GM12878 (cell line): Measurements from ENCODE around the gene RDM1. TPM values are rescaled to one million over a fixed set of nuclear protein-coding genes. Genes with fewer than 3 reads are reported as not detected.

Experiments used
- ATAC-seq: fragments of 200-7000 bp; cut with Tn5 transposase; 3 replicates; pipeline ENCODE4 v1.9.1; 2020; ENCODE audit warnings: mild to moderate bottlenecking, moderate library complexity
- BruUV-seq: library from RNA; stranded (reverse); fragments of 400-500 nt; replicated peaks from 2 replicates; lab custom pipeline; 2021; lab: Mats Ljungman, UMichigan
- CTCF ChIA-PET: fragments of 300-600 bp; sonication (Branson Sonifier 250); formaldehyde crosslinking; extraction: SDS; loops from one replicate; lab custom pipeline; 2021; ENCODE audit warnings: inconsistent platforms; lab: Yijun Ruan, JAX
- POLR2A ChIA-PET: fragments of 350-600 bp; formaldehyde crosslinking; extraction: SDS; loops from one replicate; lab custom pipeline; 2021; ENCODE audit warnings: inconsistent platforms; lab: Charles Lee
- RAD21 ChIA-PET: fragments of 300-600 bp; sonication (Branson Sonifier 250); formaldehyde crosslinking; loops from one replicate; lab custom pipeline; 2023; ENCODE audit warnings: antibody characterized with exemption; ENCODE audit not compliant: unreplicated experiment; lab: Charles Lee
- SMC1A ChIA-PET: fragments of 300-600 bp; sonication (Branson Sonifier 250); formaldehyde crosslinking; loops from one replicate; lab custom pipeline; 2023; ENCODE audit not compliant: unreplicated experiment, uncharacterized antibody; lab: Charles Lee
- DNase-seq: peaks from one replicate; pipeline ENCODE4 v3.0.0-alpha.2; 2011; ENCODE audit warnings: low read depth, low spot score
- FAIRE-seq: peaks from 3 replicates; lab custom pipeline; 2011; peaks lifted over from hg19 to GRCh38; lab: Jason Lieb, UNC
- H2AFZ ChIP-seq: 2 replicates; pipeline ENCODE4 v1.6.0; 2011; ENCODE audit warnings: low read depth, low read length, control low read depth; ENCODE audit not compliant: control insufficient read depth
- H3K27ac ChIP-seq: 2 replicates; pipeline ENCODE4 v1.5.1; 2011; ENCODE audit warnings: control low read depth; ENCODE audit not compliant: control insufficient read depth, insufficient read depth
- H3K27me3 ChIP-seq, 2 experiments: replicated peaks in 1 of 2; 2 replicates each; pipeline versions ENCODE4 v1.6.0 to v1.6.1; 2011; ENCODE audit warnings: low read length in 1 of 2; ENCODE audit not compliant: control insufficient read depth in 2 of 2, insufficient read depth in 2 of 2
- H3K36me3 ChIP-seq, 2 experiments: 2 replicates each; pipeline ENCODE4 v1.5.1; 2011; ENCODE audit warnings: low read length in 1 of 2; ENCODE audit not compliant: control insufficient read depth in 2 of 2, insufficient read depth in 2 of 2
- H3K4me1 ChIP-seq: 2 replicates; pipeline ENCODE4 v1.6.1; 2011; ENCODE audit warnings: mild to moderate bottlenecking, low read length, moderate library complexity, mixed read lengths; ENCODE audit not compliant: control insufficient read depth, insufficient read depth
- H3K4me2 ChIP-seq: 2 replicates; pipeline ENCODE4 v1.6.0; 2011; ENCODE audit warnings: control low read depth; ENCODE audit not compliant: control insufficient read depth, insufficient read depth
- H3K4me3 ChIP-seq: fragments of 200-600 bp; sonication (generic); 2 replicates; pipeline ENCODE4 v1.5.1; 2016
- H3K79me2 ChIP-seq: 2 replicates; pipeline ENCODE4 v1.6.0; 2011; ENCODE audit warnings: low read length; ENCODE audit not compliant: control insufficient read depth, insufficient read depth
- H3K9ac ChIP-seq: 2 replicates; pipeline ENCODE4 v1.8.0; 2011; ENCODE audit warnings: low read length, control low read depth, mixed read lengths; ENCODE audit not compliant: control insufficient read depth, insufficient read depth
- H3K9me3 ChIP-seq: replicated peaks from 3 replicates; pipeline ENCODE4 v1.5.1; 2011; ENCODE audit warnings: mild to moderate bottlenecking, low read length; ENCODE audit not compliant: control insufficient read depth, insufficient read depth
- H4K20me1 ChIP-seq: 2 replicates; pipeline ENCODE4 v1.6.0; 2011; ENCODE audit not compliant: control insufficient read depth, insufficient read depth
- BHLHE40 ChIP-seq, 2 experiments: fragments of 450-650 bp in 1 of 2; IDR thresholded peaks; 2 replicates each; pipeline ENCODE4 v1.6.1; 2011 to 2017; ENCODE audit warnings: low read depth in 2 of 2, borderline replicate concordance in 1 of 2, improper control_type of control experiment in 1 of 2, low read length in 1 of 2, mild to moderate bottlenecking in 1 of 2
- CBX3 ChIP-seq: fragments of 200-600 bp; sonication (generic); IDR thresholded peaks from 2 replicates; pipeline ENCODE4 v1.6.1; 2016; ENCODE audit warnings: low read depth, borderline replicate concordance
- IRF4 ChIP-seq: IDR thresholded peaks from 2 replicates; pipeline ENCODE4 v1.6.1; 2011; ENCODE audit warnings: low read depth, low read length
- NFXL1 ChIP-seq: fragments of 450-650 bp; IDR thresholded peaks from 2 replicates; pipeline ENCODE4 v1.6.1; 2017; ENCODE audit warnings: antibody characterized with exemption, mild to moderate bottlenecking, borderline replicate concordance
- NRF1 ChIP-seq: conservative IDR thresholded peaks from 2 replicates; pipeline ENCODE4 v1.6.1; 2011; ENCODE audit warnings: mild to moderate bottlenecking, low read depth, low read length, improper control_type of control experiment
- POLR2A ChIP-seq: IDR thresholded peaks from 2 replicates; pipeline ENCODE4 v1.6.1; 2011; ENCODE audit warnings: low read depth, mild to moderate bottlenecking, low read length
- SPI1 ChIP-seq: IDR thresholded peaks from 2 replicates; pipeline ENCODE4 v1.6.1; 2011; ENCODE audit warnings: low read depth, mild to moderate bottlenecking, low read length, moderate library complexity, borderline replicate concordance; ENCODE audit not compliant: insufficient read depth
- SUZ12 ChIP-seq: fragments of 200-600 bp; sonication (generic); IDR thresholded peaks from one replicate; pipeline ENCODE4 v1.6.1; 2018; ENCODE audit warnings: antibody characterized with exemption, mild to moderate bottlenecking; ENCODE audit not compliant: unreplicated experiment
- ZNF207 ChIP-seq: fragments of 450-650 bp; IDR thresholded peaks from 2 replicates; pipeline ENCODE4 v1.6.1; 2014; ENCODE audit warnings: antibody characterized with exemption, mild to moderate bottlenecking, borderline replicate concordance
- ZNF622 ChIP-seq: fragments of 450-650 bp; IDR thresholded peaks from 2 replicates; pipeline ENCODE4 v1.6.1; 2017; ENCODE audit warnings: mild to moderate bottlenecking, inconsistent platforms
- WGBS: methylation state at CpG from one replicate; pipeline ENCODE4 v1.1.6; 2016; ENCODE audit warnings: low lambda C conversion rate; ENCODE audit not compliant: insufficient replicate concordance, insufficient coverage; ENCODE audit errors: missing lambda C conversion rate; 5-methylcytosine and 5-hydroxymethylcytosine counted together
- in situ Hi-C: fragments of 300-500 bp; cut with MboI; formaldehyde crosslinking; loops from 9 replicates; pipeline ENCODE4 v1.14.3; 2018; ENCODE audit warnings: mixed read lengths
- intact Hi-C: fragments of 100-400 bp; cut with micrococcal nuclease; formaldehyde crosslinking; loops from one replicate; pipeline ENCODE4 v1.14.2; 2022; ENCODE audit not compliant: unreplicated experiment
- polyA plus RNA-seq, 11 experiments: library from polyadenylated mRNA; depleted of rRNA in 4 of 11; unstranded in 6 of 11; stranded (reverse) in 5 of 11; fragments of >200 nt; fragmentation: Nextera tagmentation in 4 of 11; fragmentation: Illumina TruSeq in 1 of 11; extraction: Ambion mirVana in 4 of 11; extraction: Trizol in 1 of 11; gene quantifications; 1 replicate in 1 of 11; 2 replicates in 10 of 11; pipeline versions ENCODE4 v1.2.1 to v1.2.3, GENCODE V29; 2011 to 2016; ENCODE audit warnings: inconsistent platforms in 2 of 11, missing spikeins in 2 of 11, low read depth in 1 of 11
- total RNA-seq, 4 experiments: library from RNA; depleted of rRNA in 3 of 4; stranded (reverse); fragments of >200 nt in 3 of 4; fragmentation: Illumina TruSeq in 1 of 4; extraction: Trizol in 1 of 4; gene quantifications; 2 replicates each; pipeline versions ENCODE4 v1.2.1 to v1.2.3, GENCODE V29; 2013 to 2021
- TF ChIP-seq, protein P1 (sequence below): fragments of 450-650 bp; IDR thresholded peaks from 2 replicates; pipeline ENCODE4 v1.6.1; 2017; ENCODE audit warnings: mild to moderate bottlenecking, moderate library complexity
- TF ChIP-seq, protein P2 (sequence below): fragments of 450-650 bp; IDR thresholded peaks from 2 replicates; pipeline ENCODE4 v1.6.1; 2018; ENCODE audit warnings: mild to moderate bottlenecking, low read depth, moderate library complexity; ENCODE audit not compliant: partially characterized antibody
- TF ChIP-seq, protein P3 (sequence below): IDR thresholded peaks from 2 replicates; pipeline ENCODE4 v1.6.1; 2012; ENCODE audit warnings: low read depth, low read length, improper control_type of control experiment

RDM1 gene
- total and polyA plus RNA-seq, 10 of the 15 experiments (the other 5 are each of a cell fraction or from before 2014, with no cell fraction given) = 5.7 to 18.4 (median 10.7) TPM

DNA sequence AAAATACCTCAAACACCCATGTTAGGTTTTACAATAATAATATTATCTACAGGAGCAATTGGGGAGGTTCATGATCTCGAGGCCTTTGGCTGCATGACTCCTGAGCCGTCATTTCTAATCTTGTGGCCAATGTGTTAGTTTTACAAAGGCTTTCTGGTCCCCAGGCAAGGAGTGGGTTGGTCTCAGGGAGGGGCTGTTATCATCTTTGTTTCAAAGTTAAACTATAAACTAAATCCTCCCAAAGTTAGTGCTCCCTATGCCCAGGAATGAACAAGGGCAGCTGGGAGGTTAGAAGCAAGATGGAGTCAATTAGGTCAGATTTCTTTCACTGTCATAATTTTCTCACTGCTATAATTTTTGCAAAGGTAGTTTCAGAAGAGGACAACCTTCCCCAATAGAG lies 41.3 kb downstream of the RDM1 start (continued):
- TF ChIP-seq, protein P1, sequence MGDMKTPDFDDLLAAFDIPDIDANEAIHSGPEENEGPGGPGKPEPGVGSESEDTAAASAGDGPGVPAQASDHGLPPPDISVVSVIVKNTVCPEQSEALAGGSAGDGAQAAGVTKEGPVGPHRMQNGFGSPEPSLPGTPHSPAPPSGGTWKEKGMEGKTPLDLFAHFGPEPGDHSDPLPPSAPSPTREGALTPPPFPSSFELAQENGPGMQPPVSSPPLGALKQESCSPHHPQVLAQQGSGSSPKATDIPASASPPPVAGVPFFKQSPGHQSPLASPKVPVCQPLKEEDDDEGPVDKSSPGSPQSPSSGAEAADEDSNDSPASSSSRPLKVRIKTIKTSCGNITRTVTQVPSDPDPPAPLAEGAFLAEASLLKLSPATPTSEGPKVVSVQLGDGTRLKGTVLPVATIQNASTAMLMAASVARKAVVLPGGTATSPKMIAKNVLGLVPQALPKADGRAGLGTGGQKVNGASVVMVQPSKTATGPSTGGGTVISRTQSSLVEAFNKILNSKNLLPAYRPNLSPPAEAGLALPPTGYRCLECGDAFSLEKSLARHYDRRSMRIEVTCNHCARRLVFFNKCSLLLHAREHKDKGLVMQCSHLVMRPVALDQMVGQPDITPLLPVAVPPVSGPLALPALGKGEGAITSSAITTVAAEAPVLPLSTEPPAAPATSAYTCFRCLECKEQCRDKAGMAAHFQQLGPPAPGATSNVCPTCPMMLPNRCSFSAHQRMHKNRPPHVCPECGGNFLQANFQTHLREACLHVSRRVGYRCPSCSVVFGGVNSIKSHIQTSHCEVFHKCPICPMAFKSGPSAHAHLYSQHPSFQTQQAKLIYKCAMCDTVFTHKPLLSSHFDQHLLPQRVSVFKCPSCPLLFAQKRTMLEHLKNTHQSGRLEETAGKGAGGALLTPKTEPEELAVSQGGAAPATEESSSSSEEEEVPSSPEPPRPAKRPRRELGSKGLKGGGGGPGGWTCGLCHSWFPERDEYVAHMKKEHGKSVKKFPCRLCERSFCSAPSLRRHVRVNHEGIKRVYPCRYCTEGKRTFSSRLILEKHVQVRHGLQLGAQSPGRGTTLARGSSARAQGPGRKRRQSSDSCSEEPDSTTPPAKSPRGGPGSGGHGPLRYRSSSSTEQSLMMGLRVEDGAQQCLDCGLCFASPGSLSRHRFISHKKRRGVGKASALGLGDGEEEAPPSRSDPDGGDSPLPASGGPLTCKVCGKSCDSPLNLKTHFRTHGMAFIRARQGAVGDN = peak; percentile 61
- TF ChIP-seq SPI1 = no peak

DNA sequence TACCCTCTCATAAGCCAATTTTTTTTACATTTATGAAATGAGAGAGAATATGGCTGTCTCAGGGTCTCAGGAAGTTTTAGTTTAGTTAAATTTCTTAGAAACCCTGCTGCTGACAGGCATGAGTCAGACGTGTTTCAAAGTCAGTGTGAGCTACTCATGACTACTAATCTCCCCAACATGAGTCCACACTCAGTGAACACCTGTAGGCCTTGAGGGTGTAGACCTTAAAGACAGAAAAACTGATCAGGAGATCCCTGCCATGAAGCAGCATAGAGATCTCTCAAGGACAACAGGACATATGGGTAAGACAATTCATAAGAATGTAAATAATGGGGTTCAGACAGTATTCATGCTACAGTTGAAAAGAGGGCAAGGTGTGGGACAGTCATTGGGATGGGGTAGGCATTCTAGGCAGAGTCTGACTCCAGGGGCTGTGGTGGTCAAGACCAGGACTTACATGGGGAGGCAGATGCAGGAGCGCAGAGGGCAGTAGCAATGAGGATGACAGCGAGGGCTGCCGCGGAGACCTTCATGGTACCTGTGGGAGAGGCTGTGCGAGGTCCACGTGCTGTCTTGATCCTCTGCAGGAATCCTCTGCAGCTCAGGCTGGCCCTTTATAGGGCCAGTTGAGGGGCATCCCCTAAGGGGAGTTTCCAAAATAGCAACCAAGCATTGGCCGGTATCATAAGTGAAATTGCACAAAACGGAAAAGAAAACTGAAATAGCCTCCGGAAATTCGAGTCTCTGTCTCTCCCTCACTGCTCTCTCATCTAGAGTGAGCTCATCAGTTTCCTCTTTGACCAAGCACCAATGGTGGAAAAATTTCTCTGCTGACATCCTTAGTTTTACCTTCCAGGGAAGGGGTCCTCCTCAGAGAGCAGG lies 50.6 kb downstream of the RDM1 start, which contains the start of gene CCL5:
CCL5 (minus strand) TSS at position 588 of the 882 bp plus-strand sequence.
- Histone ChIP-seq H3K9me3 (no peaks in the 10 kb centered on the region), H3K4me1 (peaks cover 27% of the 10 kb centered on the region), H4K20me1 (no peaks in the 10 kb centered on the region), H3K4me2 (peak within 1 kb of the TSS; percentile 73), H3K9ac (peak within 1 kb of the TSS; percentile 55; the same call in 1 of the 2 replicates), H3K27ac (peak within 1 kb of the TSS; percentile 69), H3K36me3 (no peaks in the 10 kb centered on the region), H2AFZ (peak within 1 kb of the TSS; percentile 73), H3K27me3 (no peaks in the 10 kb centered on the region), H3K4me3 (peak within 1 kb of the TSS; percentile 26; the same call in 1 of the 2 replicates), H3K79me2 (no peaks in the 10 kb centered on the region)
- ATAC-seq (peak; percentile 95), FAIRE-seq (no peak), DNase-seq (peak; percentile 84)
- TSS peak; percentile 82 for BruUV-seq
- ChIA-PET SMC1A (interaction anchor here (0.7 to 14.1 kb wide), 11 partner anchors 9 to 80 kb away, joined by 3 to 155 read pairs (median 4); partner anchors contain the start of gene RDM1), POLR2A (interaction anchor here (0.6 to 4.0 kb wide), 13 partner anchors 8 to 610 kb away, joined by 3 to 56 read pairs (median 4); partner anchors contain the start of gene CCL3), CTCF (interaction anchor here (0.7 to 2.5 kb wide), 10 partner anchors 8 to 269 kb away, joined by 3 to 11 read pairs (median 4); partner anchors contain the start of gene HEATR9), RAD21 (interaction anchor here (0.6 to 7.0 kb wide), 14 partner anchors 12 to 269 kb away, joined by 3 to 125 read pairs (median 4); partner anchors contain the start of genes RDM1 and TAF15)
- intact Hi-C loops = no loop called here
- in situ Hi-C loops = no loop called here
- 1% methylated on average over 11 of the region's 11 CpGs for WGBS
- TF ChIP-seq CBX3 (no peak), IRF4 (no peak), ZNF622 (no peak), POLR2A (peak; percentile 97), NRF1 (no peak), ZNF207 (no peak), NFXL1 (no peak), BHLHE40 (IDR thresholded peaks at IDR 0.05; ENCODE audit: borderline replicate concordance in 1 of 2, low read depth in 2 of 2, low read length in 1 of 2) (peak; percentile 75 to 86), SUZ12 (no peak)
- TF ChIP-seq, protein P2, sequence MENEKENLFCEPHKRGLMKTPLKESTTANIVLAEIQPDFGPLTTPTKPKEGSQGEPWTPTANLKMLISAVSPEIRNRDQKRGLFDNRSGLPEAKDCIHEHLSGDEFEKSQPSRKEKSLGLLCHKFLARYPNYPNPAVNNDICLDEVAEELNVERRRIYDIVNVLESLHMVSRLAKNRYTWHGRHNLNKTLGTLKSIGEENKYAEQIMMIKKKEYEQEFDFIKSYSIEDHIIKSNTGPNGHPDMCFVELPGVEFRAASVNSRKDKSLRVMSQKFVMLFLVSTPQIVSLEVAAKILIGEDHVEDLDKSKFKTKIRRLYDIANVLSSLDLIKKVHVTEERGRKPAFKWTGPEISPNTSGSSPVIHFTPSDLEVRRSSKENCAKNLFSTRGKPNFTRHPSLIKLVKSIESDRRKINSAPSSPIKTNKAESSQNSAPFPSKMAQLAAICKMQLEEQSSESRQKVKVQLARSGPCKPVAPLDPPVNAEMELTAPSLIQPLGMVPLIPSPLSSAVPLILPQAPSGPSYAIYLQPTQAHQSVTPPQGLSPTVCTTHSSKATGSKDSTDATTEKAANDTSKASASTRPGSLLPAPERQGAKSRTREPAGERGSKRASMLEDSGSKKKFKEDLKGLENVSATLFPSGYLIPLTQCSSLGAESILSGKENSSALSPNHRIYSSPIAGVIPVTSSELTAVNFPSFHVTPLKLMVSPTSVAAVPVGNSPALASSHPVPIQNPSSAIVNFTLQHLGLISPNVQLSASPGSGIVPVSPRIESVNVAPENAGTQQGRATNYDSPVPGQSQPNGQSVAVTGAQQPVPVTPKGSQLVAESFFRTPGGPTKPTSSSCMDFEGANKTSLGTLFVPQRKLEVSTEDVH = no peak
- TF ChIP-seq, protein P3, sequence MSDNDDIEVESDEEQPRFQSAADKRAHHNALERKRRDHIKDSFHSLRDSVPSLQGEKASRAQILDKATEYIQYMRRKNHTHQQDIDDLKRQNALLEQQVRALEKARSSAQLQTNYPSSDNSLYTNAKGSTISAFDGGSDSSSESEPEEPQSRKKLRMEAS = peak; percentile 86; the same call in 1 of the 2 replicates
